GM18508 (cell line): Measurements from ENCODE around the gene NPW.
"Not testable (repeated sequence)": the region's sequence is repeated elsewhere in the genome, so short reads cannot be mapped to it uniquely, and the experiment has no call there.

Source experiments
- ATAC-seq: cut with Tn5 transposase; IDR thresholded peaks from one replicate; pipeline ENCODE4 v1.9.1; 2021; ENCODE audit warnings: moderate number of reproducible peaks; ENCODE audit not compliant: insufficient read depth, unreplicated experiment

Gene NPW

DNA sequence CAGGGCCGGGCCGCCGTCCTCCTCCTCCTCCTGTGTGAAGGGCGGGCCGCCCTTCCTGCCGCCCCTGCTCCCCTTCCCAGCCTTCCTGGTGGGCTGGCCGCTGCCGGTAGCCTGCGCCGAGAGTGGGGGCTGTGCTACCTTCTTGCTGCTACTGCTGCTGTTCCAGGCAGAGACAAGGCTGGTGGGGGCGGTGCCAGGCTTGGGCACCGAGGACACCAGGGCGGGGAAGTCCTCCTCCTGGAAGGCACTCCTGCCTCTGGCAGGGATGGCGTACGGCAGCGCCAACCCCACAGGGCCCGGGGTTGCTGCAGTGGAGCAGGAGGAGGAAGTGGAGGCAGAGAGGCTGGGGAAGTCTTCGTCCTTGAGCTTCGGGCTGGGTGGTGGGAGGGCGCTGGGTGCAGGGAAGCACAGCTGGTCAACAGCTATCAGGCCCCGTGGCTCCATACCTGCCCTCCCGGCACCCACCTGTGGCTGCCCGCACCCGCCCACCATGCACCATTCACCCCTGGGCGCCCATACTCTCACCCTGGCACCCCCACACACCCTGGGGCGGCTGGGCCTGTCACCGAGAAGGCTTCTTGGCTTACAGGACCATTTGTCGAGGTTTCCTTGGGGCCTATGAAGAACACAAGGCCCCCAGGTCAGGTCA is 19.6 kb upstream of the NPW start:
- no peak for ATAC-seq

GRCh38 chr16:2001035-2001434 is 18.6 kb upstream of the NPW start:
- no peak for ATAC-seq

- ATAC-seq = no peak
Observed at GRCh38 chr16:2001456-2002355, 17.9 kb upstream of the NPW start.

GRCh38 chr16:2002406-2003230 is 17.0 kb upstream of the NPW start:
- ATAC-seq = no peak

DNA sequence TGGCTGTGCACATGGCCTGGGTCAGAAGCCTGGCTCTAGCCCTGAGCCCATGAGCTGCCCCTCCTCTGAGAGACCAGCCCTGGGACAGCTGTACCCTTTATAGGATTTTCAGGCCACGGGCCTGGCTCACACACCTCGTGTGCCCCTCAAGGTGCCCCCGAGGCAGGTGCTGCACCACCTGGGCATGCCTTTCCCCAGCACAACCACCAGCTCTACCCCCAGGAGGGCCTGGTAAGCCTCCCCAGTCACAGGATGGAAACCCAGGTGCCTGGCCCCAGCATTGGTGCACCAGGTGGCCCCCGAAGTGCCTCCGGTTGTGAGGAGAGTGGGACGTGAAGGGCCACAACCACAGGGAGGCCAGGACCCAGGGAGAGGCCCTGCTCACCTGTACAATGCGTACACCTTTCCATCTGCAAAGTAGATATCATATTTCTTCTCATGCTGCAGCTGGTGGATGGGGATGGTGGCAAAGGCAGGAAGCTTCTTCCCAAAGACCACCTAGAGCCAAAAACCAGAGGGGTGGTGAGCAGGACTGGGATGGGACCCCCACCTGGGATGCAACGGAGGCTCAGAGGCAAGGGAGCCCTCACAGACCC is 16.3 kb upstream of the NPW start:
- ATAC-seq = no peak

DNA sequence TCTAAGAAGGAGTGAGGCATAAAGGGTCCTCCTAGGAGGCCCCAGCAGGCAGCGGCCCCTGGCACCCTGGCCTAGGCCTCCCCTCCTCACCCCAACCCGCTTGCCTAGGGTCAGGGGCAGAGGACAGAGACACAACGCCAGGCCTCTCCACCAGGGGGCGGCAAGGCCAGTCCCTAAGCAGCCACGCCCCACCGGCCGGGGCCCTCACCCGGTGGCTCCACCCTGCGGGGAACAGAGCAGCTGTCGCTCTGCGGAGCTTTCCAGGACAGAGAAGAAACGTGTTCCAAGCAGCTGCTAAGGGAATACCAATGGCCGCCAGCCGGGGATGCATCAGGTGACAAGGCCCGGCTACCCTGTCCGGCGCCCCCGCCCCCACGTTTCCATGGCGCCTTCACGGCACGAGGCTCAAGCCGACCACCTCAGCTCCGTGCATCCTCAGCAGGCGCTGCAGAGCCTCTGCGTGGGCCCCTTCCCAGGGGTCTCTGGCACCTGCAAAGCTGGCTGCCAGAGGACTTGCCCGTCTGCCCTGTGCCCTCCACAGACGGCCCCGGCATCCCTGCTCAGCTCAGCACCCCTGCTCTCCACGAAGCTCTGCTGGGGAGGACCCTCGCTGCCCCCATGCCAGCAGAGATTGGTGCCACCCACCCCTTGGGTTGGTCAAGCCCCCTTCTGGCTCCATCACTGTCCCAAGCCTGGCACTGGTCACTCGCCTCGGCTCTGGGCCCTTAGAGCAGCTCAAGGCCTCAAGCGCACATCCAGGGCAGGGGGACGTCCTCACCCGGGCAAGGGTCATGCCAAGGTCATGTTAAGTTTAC is 15.6 kb upstream of the NPW start:
- no peak for ATAC-seq

DNA sequence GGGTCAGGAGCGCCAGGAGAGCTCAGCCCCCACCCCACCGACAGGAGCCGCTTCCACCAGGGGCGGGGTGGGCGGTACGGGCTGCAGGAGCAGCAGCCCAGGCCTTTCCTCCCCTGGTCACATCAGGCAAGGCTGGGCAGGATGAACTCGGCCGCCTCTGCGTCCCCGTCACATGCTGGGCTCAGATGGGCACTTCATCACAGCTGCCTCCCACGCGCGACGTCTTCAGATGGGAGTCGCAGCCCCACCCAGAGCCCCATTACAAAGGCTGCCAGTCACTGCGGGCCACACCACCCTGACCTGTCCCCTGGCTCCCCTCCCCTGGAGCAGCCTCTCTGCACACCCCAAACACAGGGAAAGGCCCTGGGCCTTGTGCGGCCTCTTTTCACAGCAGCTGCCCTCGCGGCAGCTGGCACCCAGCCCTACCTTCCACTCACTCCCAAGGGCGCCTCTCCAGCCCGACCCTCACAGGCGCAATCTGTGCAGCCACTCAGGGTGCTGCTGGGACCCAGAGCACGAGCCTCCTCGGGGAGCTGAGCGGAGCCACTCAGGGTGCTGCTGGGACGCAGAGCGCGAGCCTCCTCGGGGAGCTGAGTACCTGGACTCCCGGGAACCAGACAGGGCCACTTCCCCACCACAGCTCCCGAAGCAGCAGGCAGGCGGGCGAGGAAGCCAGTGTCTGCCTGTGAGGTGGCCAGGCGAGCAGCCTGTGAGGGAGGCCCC is 14.6 kb upstream of the NPW start:
- ATAC-seq = no peak

- no peak for ATAC-seq
Observed at GRCh38 chr16:2005646-2006045, 13.9 kb upstream of the NPW start.

DNA sequence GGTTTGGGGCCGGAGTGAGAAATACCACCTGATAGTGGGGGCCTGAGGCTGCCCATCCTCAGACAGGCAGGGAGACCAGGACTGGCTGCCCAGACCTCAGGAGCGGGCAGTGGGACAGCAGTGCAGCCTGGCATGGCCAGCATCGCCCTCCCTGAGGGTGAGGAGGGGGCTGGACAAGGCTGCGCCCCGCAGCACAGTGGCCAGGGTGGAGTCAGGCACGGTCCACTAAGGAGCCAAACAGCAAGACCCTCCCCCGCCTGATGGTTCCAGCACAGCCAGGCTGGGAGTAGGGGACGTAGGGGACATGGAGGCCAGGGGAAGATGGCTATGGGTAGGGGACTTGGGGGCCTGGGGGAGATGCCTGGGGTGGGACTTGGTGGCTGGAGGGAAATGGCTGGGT is 13.3 kb upstream of the NPW start:
- no peak for ATAC-seq

DNA sequence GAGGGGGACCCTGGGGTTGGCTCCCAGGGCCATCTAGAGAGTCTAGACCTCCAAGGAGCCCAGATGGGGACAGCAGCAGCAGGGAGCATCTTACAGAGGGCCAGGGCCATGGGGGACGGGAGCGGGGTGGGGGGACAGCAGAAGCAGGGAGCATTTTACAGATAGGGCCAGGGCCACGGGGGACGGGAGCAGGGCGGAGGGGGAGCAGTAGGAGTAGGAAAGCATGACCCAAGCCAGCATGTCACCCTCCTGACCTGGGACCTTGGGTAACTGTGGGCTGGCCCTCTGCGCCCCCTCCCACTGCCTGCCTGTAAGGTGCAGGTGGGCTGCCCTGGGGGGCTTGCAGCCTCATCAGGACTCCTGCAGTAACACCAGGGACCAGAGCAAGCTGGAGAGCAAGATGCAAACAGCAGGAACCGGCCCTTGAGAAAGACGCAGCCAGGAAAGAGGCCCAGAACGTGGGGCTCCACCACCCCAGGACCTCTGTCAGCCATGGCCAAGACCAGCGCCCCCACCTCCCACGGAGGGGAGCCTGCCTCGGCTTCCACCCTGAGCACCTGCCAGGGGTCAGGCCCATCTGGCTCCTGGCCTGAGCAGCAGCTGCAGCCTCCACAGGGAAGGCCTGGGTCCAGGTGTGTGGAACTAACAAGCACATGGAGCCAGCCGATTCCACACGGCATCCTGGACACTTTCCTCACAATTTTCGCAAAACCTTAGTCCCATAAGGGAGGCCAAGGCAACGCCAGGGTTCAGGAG is 12.3 kb upstream of the NPW start:
- ATAC-seq = no peak

GRCh38 chr16:2008009-2008526 is 11.5 kb upstream of the NPW start:
- no peak for ATAC-seq

- no peak for ATAC-seq
Observed at GRCh38 chr16:2008631-2009163, 10.9 kb upstream of the NPW start.

DNA sequence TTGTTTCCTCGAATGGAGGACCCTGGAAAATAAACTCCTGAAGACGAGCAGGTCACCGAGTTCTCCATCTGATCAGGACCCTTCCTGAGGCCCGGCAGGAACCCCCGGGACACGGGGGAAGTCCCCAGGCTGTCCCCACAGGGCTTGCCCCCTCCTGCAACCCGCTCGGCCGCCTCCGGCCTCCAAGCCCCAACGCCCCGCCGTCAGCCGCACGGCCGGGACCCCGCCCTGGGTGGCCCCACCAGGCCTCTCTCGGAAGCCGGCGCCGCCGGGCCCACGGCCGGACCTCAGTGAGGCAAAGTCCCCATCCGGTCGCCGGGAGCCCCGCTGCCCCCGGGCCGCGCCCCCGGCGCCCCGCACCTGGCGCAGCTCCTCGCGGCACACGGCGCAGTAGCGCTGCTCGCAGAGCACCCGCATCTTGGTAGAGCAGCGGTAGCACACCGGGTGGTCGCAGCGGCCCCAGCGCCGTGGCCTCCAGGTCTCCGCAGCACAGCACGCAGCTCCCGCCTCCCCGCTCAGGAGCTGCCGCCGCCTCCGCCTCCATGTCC is 10.3 kb upstream of the NPW start:
- no peak for ATAC-seq

DNA sequence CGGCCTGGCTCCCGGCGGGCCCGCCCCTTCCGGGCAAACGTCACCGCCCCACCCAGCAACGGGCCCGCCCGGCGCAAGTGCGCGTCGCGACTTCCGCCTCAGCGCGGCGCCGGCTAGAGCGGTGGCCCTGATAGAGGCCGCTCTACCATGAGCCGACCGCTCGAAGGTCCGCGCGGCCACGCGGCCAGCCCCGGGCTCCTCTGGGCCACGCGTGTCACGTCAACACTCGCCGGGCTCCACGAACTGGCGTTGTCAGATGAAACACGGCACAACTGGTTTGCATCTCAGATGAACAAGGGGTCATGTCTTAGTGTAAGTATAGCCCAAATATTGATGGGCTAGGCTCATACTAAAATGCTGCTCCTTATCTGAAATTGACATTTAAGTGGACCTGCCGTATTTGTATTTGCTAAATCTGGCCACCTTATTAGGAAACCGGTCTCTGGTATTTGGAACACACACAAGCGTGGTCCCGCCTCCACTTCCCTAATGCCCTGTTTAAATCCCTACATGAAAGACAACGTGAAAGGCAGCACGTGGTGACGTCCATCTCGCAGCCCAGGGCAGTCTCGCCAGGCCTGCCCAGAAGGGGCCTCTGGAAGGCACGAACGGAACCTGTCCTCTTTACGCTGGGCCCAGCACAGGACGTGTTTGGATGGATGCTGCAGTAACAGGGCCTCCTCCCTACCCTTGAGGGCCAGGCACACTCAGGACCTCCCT is 9.6 kb upstream of the NPW start, which contains the start of gene ZNF598:
Gene ZNF598, minus strand, starts transcription at position 31 of the 720 bp plus-strand sequence.
- ATAC-seq = no peak

DNA sequence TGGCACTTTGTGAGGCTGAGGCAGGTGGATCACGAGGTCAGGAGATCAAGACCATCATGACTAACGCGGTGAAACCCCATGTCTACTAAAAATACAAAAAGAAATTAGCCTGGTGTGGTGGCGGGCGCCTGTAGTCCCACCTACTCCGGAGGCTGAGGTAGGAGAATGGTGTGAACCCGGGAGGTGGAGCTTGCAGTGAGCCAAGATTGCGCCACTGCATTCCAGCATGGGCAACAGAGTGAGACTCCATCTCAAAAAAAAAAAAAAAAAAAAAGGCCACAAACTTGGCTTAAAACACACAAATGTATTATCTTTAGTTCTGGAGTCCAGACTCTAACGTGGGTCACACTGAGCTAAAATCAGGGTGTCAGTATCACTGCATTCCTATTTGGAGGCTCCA is 7.9 kb upstream of the NPW start:
- ATAC-seq = not testable (repeated sequence)

DNA sequence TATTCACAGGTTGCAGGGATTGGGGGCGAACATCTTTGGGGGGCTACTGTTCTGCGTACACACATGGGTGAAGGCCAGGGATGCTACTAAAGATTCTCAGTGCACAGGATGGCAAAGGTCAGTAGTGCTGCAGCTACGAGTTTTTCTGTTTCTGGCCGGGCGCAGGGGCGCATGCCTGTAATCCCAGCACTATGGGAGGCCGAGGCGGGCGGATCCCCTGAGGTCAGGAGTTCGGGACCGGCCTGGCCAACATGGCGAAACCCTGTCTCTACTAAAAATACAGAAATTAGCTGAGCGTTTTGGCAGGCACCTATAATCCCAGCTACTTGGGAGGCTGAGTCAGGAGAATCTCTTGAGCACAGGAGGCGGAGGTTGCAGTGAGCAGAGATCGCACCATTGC is 6.1 kb upstream of the NPW start:
- no peak for ATAC-seq
